ENCODE measurements around the gene NPTX1.

GRCh38 chr17:80453126-80453997 is 23.0 kb downstream of the NPTX1 start:
- no peak for TF ChIP-seq MITF (IDR thresholded peaks at IDR 0.05)
- TF ChIP-seq ZNF232 (CRISPR knock-in tag; IDR thresholded peaks at IDR 0.05): no peak
- TF ChIP-seq ZC3H11A (IDR thresholded peaks at IDR 0.05; ENCODE audit: low read depth, low read length): no peak
- no peak for TF ChIP-seq POLR2A (conservative IDR thresholded peaks at IDR 0.05)
- TF ChIP-seq HNRNPUL1 (IDR thresholded peaks at IDR 0.05; ENCODE audit: low read length): no peak
- no peak for TF ChIP-seq PCBP2 (IDR thresholded peaks at IDR 0.05; ENCODE audit: low read depth, low read length, poor library complexity, severe bottlenecking)
- no peak for TF ChIP-seq ZNF217 (CRISPR knock-in tag; IDR thresholded peaks at IDR 0.05)
- no peak for TF ChIP-seq JUN (IDR thresholded peaks at IDR 0.05; ENCODE audit: borderline replicate concordance, low read depth, low read length)
- TF ChIP-seq JUN (CRISPR knock-in tag; IDR thresholded peaks at IDR 0.05; ENCODE audit: borderline replicate concordance): no peak
- no peak for TF ChIP-seq ZNF589 (CRISPR knock-in tag; IDR thresholded peaks at IDR 0.05; ENCODE audit: low read depth)
- TF ChIP-seq PHB (CRISPR knock-in tag; IDR thresholded peaks at IDR 0.05): no peak
- no peak for TF ChIP-seq SMAD2 (IDR thresholded peaks at IDR 0.05; ENCODE audit: low read depth, low read length)
- TF ChIP-seq AFF4 (CRISPR knock-in tag; IDR thresholded peaks at IDR 0.05): no peak
